Measurements from ENCODE around the gene NXPH1. TPM values are rescaled to one million over a fixed set of nuclear protein-coding genes. Genes with fewer than 3 reads are reported as not detected.
A peak's percentile ranks its signal among the peaks of the same experiment; 100 is the strongest.

The NXPH1 gene
- total and polyA plus RNA-seq, 2 donors (not counting 1 experiment from before 2014, with no cell fraction given): not detected

DNA sequence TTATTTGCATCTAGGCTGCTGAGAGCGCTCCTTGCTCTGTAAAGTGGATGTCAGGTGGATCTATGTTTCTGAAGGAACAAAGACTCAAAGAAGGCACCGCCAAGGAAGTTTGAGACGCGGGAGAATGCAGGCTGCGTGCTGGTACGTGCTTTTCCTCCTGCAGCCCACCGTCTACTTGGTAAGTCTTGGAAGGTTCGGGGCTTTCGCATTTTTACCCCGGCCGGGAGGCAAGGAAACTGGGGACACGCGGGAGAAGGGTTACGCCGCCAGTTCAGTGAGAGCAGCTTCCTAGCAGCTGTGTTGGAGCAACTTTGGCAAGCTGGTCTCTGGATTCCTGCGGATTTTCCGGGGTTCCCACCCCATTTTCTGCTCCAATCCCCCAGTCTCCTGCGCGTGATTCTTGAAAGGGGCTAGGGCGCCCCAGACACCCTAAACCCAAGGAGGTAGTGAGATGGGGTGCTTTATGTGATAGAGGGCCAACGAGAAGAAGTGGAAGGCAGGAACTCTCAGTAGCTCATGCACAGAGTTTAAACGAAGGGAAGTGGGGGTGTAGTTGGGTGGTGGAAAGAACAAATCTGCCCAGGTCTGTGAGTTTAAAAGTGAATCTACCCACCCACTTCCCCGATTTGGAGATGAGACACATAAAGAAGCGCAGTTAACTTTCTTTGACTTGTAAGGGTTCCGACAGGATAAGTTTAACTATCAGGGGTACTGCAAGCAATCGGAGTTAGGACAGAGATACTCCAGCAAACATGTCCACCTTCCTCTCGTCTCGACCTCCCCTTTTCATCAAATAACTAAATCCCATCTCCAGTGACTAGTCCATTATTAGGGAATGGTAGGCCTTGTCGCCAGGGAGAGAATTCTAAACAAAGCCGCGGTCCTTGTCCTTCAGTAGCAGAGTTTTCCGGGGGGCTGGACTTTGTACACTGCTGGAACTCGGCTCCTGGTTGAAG lies 2.5 kb downstream of the NXPH1 start:
- TF ChIP-seq EZH2 (IDR thresholded peaks at IDR 0.05; ENCODE audit: borderline replicate concordance, insufficient read depth, low read depth, low read length, poor library complexity, severe bottlenecking) (no peak), CTCF (IDR thresholded peaks at IDR 0.05) (no peak)
- Histone ChIP-seq H3K4me2 (replicated peaks; ENCODE audit: low read depth, low read length, poor library complexity, severe bottlenecking) (no peak overlapping the region), H3K79me2 (ENCODE audit: control insufficient read depth, insufficient read depth, low read length) (no peaks in the 10 kb centered on the region), H4K20me1 (ENCODE audit: control insufficient read depth, insufficient read depth, low read length, poor library complexity, severe bottlenecking) (no peaks in the 10 kb centered on the region), H3K36me3 (replicated peaks in 1 of 2; ENCODE audit: control extremely low read depth in 1 of 2, control insufficient read depth in 1 of 2, extremely low read depth in 1 of 2, insufficient read depth in 2 of 2, low read length in 1 of 2) (no peaks in the 10 kb centered on the region), H3K4me1 (ENCODE audit: control insufficient read depth in 2 of 2, insufficient read depth in 2 of 2, low read length in 2 of 2) (peaks cover 6 to 32% of the 10 kb centered on the region in 2 donors), H3K9me3 (ENCODE audit: control extremely low read depth in 1 of 3, control insufficient read depth in 2 of 3, insufficient read depth in 1 of 3, low read length in 2 of 3) (peaks cover 0 to 27% (median 0%) of the 10 kb centered on the region in 3 donors), H2AFZ (ENCODE audit: insufficient read depth, low read depth, low read length, poor library complexity, severe bottlenecking) (no peak overlapping the region), H3K9ac (ENCODE audit: low read length) (no peak overlapping the region), H3K4me3 (ENCODE audit: control extremely low read depth in 1 of 5, extremely low read depth in 1 of 5, insufficient read depth in 1 of 5, low read depth in 2 of 5, low read length in 4 of 5) (no peak overlapping the region), H3K27ac (ENCODE audit: low read length in 2 of 2) (no peak overlapping the region), H3K27me3 (replicated peaks in 1 of 4; ENCODE audit: control extremely low read depth in 1 of 4, control insufficient read depth in 3 of 4, insufficient read depth in 4 of 4, low read length in 3 of 4) (peaks cover 0 to 80% (median 62%) of the 10 kb centered on the region in 4 experiments)
- 9% methylated on average over 25 of the region's 33 CpGs for WGBS (ENCODE audit: insufficient coverage)
- CTCF ChIA-PET: no interaction called here
- H3K27me3 Mint-ChIP-seq: peaks cover 79% of the 10 kb centered on the region
- POLR2A ChIA-PET: no interaction called here
- ATAC-seq (ENCODE audit: low read depth): no peak
- no peak overlapping the region for H3K27ac Mint-ChIP-seq
- peak overlapping the region; percentile 10 for H3K4me3 Mint-ChIP-seq
- intact Hi-C loops (cut with micrococcal nuclease): no loop called here
- peak; percentile 3 for DNase-seq
- no peaks in the 10 kb centered on the region for H3K9me3 Mint-ChIP-seq (ENCODE audit: insufficient read depth)
- peaks cover 25% of the 10 kb centered on the region for H3K4me1 Mint-ChIP-seq

- Mint-ChIP-seq H3K27me3 (peaks cover 78% of the 10 kb centered on the region), H3K27ac (no peak overlapping the region), H3K4me3 (peak overlapping the region; percentile 39), H3K4me1 (peaks cover 25% of the 10 kb centered on the region), H3K9me3 (ENCODE audit: insufficient read depth) (no peaks in the 10 kb centered on the region)
- Histone ChIP-seq H3K4me3 (ENCODE audit: control extremely low read depth in 1 of 5, extremely low read depth in 1 of 5, insufficient read depth in 1 of 5, low read depth in 2 of 5, low read length in 4 of 5) (no peak overlapping the region), H3K36me3 (replicated peaks in 1 of 2; ENCODE audit: control extremely low read depth in 1 of 2, control insufficient read depth in 1 of 2, extremely low read depth in 1 of 2, insufficient read depth in 2 of 2, low read length in 1 of 2) (no peaks in the 10 kb centered on the region), H4K20me1 (ENCODE audit: control insufficient read depth, insufficient read depth, low read length, poor library complexity, severe bottlenecking) (no peaks in the 10 kb centered on the region), H3K4me2 (replicated peaks; ENCODE audit: low read depth, low read length, poor library complexity, severe bottlenecking) (peak overlapping the region; percentile 34), H3K27me3 (replicated peaks in 1 of 4; ENCODE audit: control extremely low read depth in 1 of 4, control insufficient read depth in 3 of 4, insufficient read depth in 4 of 4, low read length in 3 of 4) (peaks cover 0 to 87% (median 67%) of the 10 kb centered on the region in 4 experiments), H3K79me2 (ENCODE audit: control insufficient read depth, insufficient read depth, low read length) (no peaks in the 10 kb centered on the region), H2AFZ (ENCODE audit: insufficient read depth, low read depth, low read length, poor library complexity, severe bottlenecking) (no peak overlapping the region), H3K9ac (ENCODE audit: low read length) (no peak overlapping the region), H3K4me1 (ENCODE audit: control insufficient read depth in 2 of 2, insufficient read depth in 2 of 2, low read length in 2 of 2) (peaks cover 6 to 32% of the 10 kb centered on the region in 2 donors), H3K27ac (ENCODE audit: low read length in 2 of 2) (no peak overlapping the region), H3K9me3 (ENCODE audit: control extremely low read depth in 1 of 3, control insufficient read depth in 2 of 3, insufficient read depth in 1 of 3, low read length in 2 of 3) (peaks cover 0 to 36% (median 0%) of the 10 kb centered on the region in 3 donors)
- TF ChIP-seq CTCF (IDR thresholded peaks at IDR 0.05) (peak; percentile 61), EZH2 (IDR thresholded peaks at IDR 0.05; ENCODE audit: borderline replicate concordance, insufficient read depth, low read depth, low read length, poor library complexity, severe bottlenecking) (no peak)
- WGBS (ENCODE audit: insufficient coverage): 0% methylated on average over 10 of the region's 15 CpGs
- peak; percentile 35 for DNase-seq
- ATAC-seq (ENCODE audit: low read depth): no peak
- ChIA-PET CTCF (no interaction called here), POLR2A (no interaction called here)
- intact Hi-C loops (cut with micrococcal nuclease): no loop called here
Observed at GRCh38 chr7:8436965-8437364, 3.6 kb downstream of the NXPH1 start.

Measured in B cell (primary cell).